ENCODE results near the gene USP36. TPM values are rescaled to one million over a fixed set of nuclear protein-coding genes. Genes with fewer than 3 reads are reported as not detected.

Gene USP36
- total and polyA plus RNA-seq, 9 of the 15 experiments (the other 6 are each of a cell fraction or from before 2014, with no cell fraction given) = 6.4 to 72.8 (median 22.5) TPM

- TF ChIP-seq FOXK2 (conservative IDR thresholded peaks at IDR 0.05 in 1 of 2, IDR thresholded peaks at IDR 0.05 in 1 of 2; ENCODE audit: low read depth in 2 of 2) (no peak), ZFP36 (IDR thresholded peaks at IDR 0.05; ENCODE audit: low read depth, low read length, partially characterized antibody) (no peak), ERF (CRISPR knock-in tag; IDR thresholded peaks at IDR 0.05) (no peak), PHF21A (IDR thresholded peaks at IDR 0.05; ENCODE audit: borderline replicate concordance, low read depth) (no peak), HDAC1 (IDR thresholded peaks at IDR 0.05) (peak in 1 of 2 experiments; percentile 65; a peak in 2 of 4 replicates), RNF219 (CRISPR knock-in tag; IDR thresholded peaks at IDR 0.05) (no peak), TCF15 (CRISPR knock-in tag; IDR thresholded peaks at IDR 0.05) (no peak), RCOR1 (IDR thresholded peaks at IDR 0.05; ENCODE audit: borderline replicate concordance in 1 of 2, low read depth in 2 of 2, low read length in 2 of 2) (peak in 1 of 2 experiments; percentile 47; a peak in 1 of 4 replicates), ZNF12 (CRISPR knock-in tag; IDR thresholded peaks at IDR 0.05) (no peak), TCFL5 (CRISPR knock-in tag; conservative IDR thresholded peaks at IDR 0.05) (no peak), YBX1 (IDR thresholded peaks at IDR 0.05) (no peak), ZNF584 (CRISPR knock-in tag; IDR thresholded peaks at IDR 0.05; ENCODE audit: low read depth) (no peak), STAG1 (CRISPR knock-in tag; IDR thresholded peaks at IDR 0.05; ENCODE audit: borderline replicate concordance) (no peak), SUPT5H (IDR thresholded peaks at IDR 0.05) (no peak; the same call in 1 of the 2 replicates), SREBF1 (IDR thresholded peaks at IDR 0.05; ENCODE audit: borderline replicate concordance, low read depth, low read length) (no peak), BCL6 (CRISPR knock-in tag; IDR thresholded peaks at IDR 0.05) (no peak), ZNF232 (CRISPR knock-in tag; IDR thresholded peaks at IDR 0.05) (no peak), ZBTB5 (IDR thresholded peaks at IDR 0.05) (no peak), KDM2B (CRISPR knock-in tag; IDR thresholded peaks at IDR 0.05) (no peak), RAD51 (IDR thresholded peaks at IDR 0.05; ENCODE audit: borderline replicate concordance, low read depth) (peak; percentile 57), ZC3H4 (CRISPR knock-in tag; IDR thresholded peaks at IDR 0.05; ENCODE audit: borderline replicate concordance) (no peak), HMGN3 (IDR thresholded peaks at IDR 0.05; ENCODE audit: borderline replicate concordance, extremely low read depth, insufficient read length, low read depth, low read length) (no peak), MLX (CRISPR knock-in tag; conservative IDR thresholded peaks at IDR 0.05) (no peak), NR4A1 (CRISPR knock-in tag; IDR thresholded peaks at IDR 0.05) (no peak), NR4A1 (tag; IDR thresholded peaks at IDR 0.05) (no peak)
These were observed 56.8 kb downstream of the USP36 start (continued) for GRCh38 chr17:78783711-78784324.

Data from K562 (cell line).